HFFc6 (cell line): Measurements from ENCODE around the gene WBP2NL. TPM values are rescaled to one million over a fixed set of nuclear protein-coding genes. Genes with fewer than 3 reads are reported as not detected.

Source experiments
- DNase-seq: peaks from one replicate; pipeline ENCODE4 v3.0.0-alpha.2; 2018
- H3K27ac Mint-ChIP-seq: 2 replicates; pipeline ENCODE4 v1.8.0; 2020; ENCODE audit warnings: mild to moderate bottlenecking, mixed read lengths
- H3K27me3 Mint-ChIP-seq: 2 replicates; pipeline ENCODE4 v1.8.0; 2021; ENCODE audit warnings: mild to moderate bottlenecking, moderate library complexity, mixed read lengths; ENCODE audit not compliant: insufficient read depth
- H3K36me3 Mint-ChIP-seq: 2 replicates; pipeline ENCODE4 v1.8.0; 2021; ENCODE audit warnings: low read depth, mixed read lengths
- H3K4me1 Mint-ChIP-seq: 2 replicates; pipeline ENCODE4 v1.8.0; 2020; ENCODE audit warnings: low read depth, mixed read lengths
- H3K4me3 Mint-ChIP-seq: 2 replicates; pipeline ENCODE4 v1.8.0; 2020; ENCODE audit warnings: mild to moderate bottlenecking, moderate library complexity, mixed read lengths
- H3K9me3 Mint-ChIP-seq: 2 replicates; pipeline ENCODE4 v1.8.0; 2020; ENCODE audit warnings: mild to moderate bottlenecking, mixed read lengths
- total RNA-seq, 6 experiments: library from RNA; stranded (reverse); fragmentation: NEBNext Ultra II Directional; extraction: Animal tissue kit (Norgen Biotek cat#: 25700); gene quantifications; 2 replicates in 1 of 6; 3 replicates in 5 of 6; pipeline ENCODE4 v1.2.3, GENCODE V29; 2021
- TF ChIP-seq, protein P1 (sequence below): fragments of 200-600 bp; sonication (generic); IDR thresholded peaks from 2 replicates; pipeline ENCODE4 v1.5.0; 2021; ENCODE audit warnings: antibody characterized with exemption, mild to moderate bottlenecking

Gene WBP2NL
- total RNA-seq, 6 experiments from 2014 or later, result not detected

GRCh38 chr22:42065438-42066125 lies 67.0 kb downstream of the WBP2NL start:
- Mint-ChIP-seq H3K27ac (no peak overlapping the region), H3K4me3 (no peak overlapping the region)

GRCh38 chr22:42066126-42066761 lies 67.7 kb downstream of the WBP2NL start:
- TF ChIP-seq, protein P1, sequence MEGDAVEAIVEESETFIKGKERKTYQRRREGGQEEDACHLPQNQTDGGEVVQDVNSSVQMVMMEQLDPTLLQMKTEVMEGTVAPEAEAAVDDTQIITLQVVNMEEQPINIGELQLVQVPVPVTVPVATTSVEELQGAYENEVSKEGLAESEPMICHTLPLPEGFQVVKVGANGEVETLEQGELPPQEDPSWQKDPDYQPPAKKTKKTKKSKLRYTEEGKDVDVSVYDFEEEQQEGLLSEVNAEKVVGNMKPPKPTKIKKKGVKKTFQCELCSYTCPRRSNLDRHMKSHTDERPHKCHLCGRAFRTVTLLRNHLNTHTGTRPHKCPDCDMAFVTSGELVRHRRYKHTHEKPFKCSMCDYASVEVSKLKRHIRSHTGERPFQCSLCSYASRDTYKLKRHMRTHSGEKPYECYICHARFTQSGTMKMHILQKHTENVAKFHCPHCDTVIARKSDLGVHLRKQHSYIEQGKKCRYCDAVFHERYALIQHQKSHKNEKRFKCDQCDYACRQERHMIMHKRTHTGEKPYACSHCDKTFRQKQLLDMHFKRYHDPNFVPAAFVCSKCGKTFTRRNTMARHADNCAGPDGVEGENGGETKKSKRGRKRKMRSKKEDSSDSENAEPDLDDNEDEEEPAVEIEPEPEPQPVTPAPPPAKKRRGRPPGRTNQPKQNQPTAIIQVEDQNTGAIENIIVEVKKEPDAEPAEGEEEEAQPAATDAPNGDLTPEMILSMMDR, result no peak
- DNase-seq, result no peak
- no peaks in the 10 kb centered on the region for H3K36me3 Mint-ChIP-seq
- no peaks in the 10 kb centered on the region for H3K27me3 Mint-ChIP-seq
- H3K4me1 Mint-ChIP-seq, result peaks cover 12% of the 10 kb centered on the region
- H3K4me3 Mint-ChIP-seq, result no peak overlapping the region
- H3K27ac Mint-ChIP-seq, result no peak overlapping the region
- H3K9me3 Mint-ChIP-seq, result no peaks in the 10 kb centered on the region

More at GRCh38 chr22:42065438-42066125, 67.0 kb downstream of the WBP2NL start:
- no peaks in the 10 kb centered on the region for H3K27me3 Mint-ChIP-seq
- no peak for DNase-seq
- no peaks in the 10 kb centered on the region for H3K36me3 Mint-ChIP-seq
- H3K9me3 Mint-ChIP-seq, result no peaks in the 10 kb centered on the region
- TF ChIP-seq, protein P1, result no peak
- peaks cover 8% of the 10 kb centered on the region; the same call in 1 of the 2 replicates for H3K4me1 Mint-ChIP-seq

DNA sequence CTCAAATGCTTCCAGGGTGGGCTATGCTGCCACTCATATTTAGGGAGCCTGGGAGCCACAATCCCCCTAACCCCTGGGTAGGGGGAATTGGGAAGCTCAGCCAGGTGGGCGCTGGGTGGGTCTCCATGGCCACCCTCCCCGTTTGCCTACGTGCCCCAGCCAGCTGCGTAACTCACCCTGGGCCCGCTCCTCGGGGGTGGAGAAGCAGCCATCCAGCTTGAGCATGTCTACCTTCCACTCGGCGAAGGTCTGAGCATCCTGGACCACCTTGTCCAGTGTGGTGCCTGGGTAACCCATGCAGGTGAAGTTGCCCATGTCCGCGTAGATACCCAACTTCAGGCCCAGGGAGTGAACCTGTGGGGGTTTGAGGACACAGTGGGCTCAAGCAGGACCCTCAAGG lies 68.3 kb downstream of the WBP2NL start:
- TF ChIP-seq, protein P1, result no peak
- H3K36me3 Mint-ChIP-seq, result no peaks in the 10 kb centered on the region
- H3K27ac Mint-ChIP-seq, result no peak overlapping the region
- no peaks in the 10 kb centered on the region for H3K27me3 Mint-ChIP-seq
- no peak overlapping the region for H3K4me3 Mint-ChIP-seq
- DNase-seq, result no peak
- no peaks in the 10 kb centered on the region for H3K9me3 Mint-ChIP-seq
- peaks cover 17% of the 10 kb centered on the region for H3K4me1 Mint-ChIP-seq

DNA sequence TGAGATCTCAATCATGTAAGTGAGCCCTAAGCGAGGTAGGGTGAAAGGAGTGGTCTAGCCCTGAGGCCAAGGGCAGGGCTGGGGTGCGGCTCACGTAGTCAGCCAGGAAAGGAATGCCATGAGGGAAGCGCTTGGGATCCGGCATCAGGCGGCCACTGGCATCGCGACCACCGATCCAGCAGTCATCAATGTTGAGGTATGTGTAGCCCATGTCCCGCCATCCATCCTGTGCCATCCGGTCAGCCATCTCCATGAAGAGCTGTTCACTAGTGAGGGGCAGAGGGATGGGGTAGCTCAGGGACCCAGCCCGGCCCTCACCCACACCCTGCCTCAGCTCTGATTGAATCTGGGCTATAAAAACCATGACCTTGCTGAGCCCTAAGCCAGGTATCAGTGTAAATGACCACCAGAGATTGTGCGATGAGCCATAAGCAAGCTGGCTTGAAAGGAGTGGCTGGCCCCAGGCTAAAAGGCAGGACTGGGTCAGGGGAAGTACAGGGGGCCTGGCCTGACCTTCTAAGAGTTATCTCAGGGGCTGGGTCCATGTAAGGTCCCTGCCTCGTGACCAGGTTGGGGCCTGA lies 69.2 kb downstream of the WBP2NL start:
- H3K27ac Mint-ChIP-seq, result no peak overlapping the region

GRCh38 chr22:42068291-42068690 lies 69.7 kb downstream of the WBP2NL start:
- no peaks in the 10 kb centered on the region for H3K9me3 Mint-ChIP-seq
- no peak overlapping the region for H3K4me3 Mint-ChIP-seq
- H3K36me3 Mint-ChIP-seq, result no peaks in the 10 kb centered on the region
- H3K4me1 Mint-ChIP-seq, result peaks cover 25% of the 10 kb centered on the region
- no peak overlapping the region for H3K27ac Mint-ChIP-seq
- DNase-seq, result no peak
- TF ChIP-seq, protein P1, result no peak
- no peaks in the 10 kb centered on the region; the same call in 1 of the 2 replicates for H3K27me3 Mint-ChIP-seq

More for the DNA sequence above, 69.2 kb downstream of the WBP2NL start:
- TF ChIP-seq, protein P1, result no peak
- peaks cover 20% of the 10 kb centered on the region for H3K4me1 Mint-ChIP-seq
- no peaks in the 10 kb centered on the region; the same call in 1 of the 2 replicates for H3K27me3 Mint-ChIP-seq
- no peaks in the 10 kb centered on the region for H3K9me3 Mint-ChIP-seq
- no peak for DNase-seq
- no peak overlapping the region for H3K4me3 Mint-ChIP-seq
- no peaks in the 10 kb centered on the region for H3K36me3 Mint-ChIP-seq
